Endothelial cell (in vitro differentiated cells): ENCODE measurements around the gene STARD13. TPM values are rescaled to one million over a fixed set of nuclear protein-coding genes. Genes with fewer than 3 reads are reported as not detected.

Experiments
- DNase-seq: peaks from one replicate; pipeline ENCODE4 v3.0.0; 2021; ENCODE audit warnings: low spot score
- H3K27ac Mint-ChIP-seq: one replicate; pipeline ENCODE4 v1.8.0; 2021; ENCODE audit warnings: mixed read lengths, inconsistent platforms; ENCODE audit not compliant: unreplicated experiment
- H3K27me3 Mint-ChIP-seq: one replicate; pipeline ENCODE4 v1.8.0; 2021; ENCODE audit warnings: mild to moderate bottlenecking, moderate library complexity, mixed read lengths, inconsistent platforms; ENCODE audit not compliant: unreplicated experiment
- H3K36me3 Mint-ChIP-seq: one replicate; pipeline ENCODE4 v1.8.0; 2021; ENCODE audit warnings: mild to moderate bottlenecking, low read depth, mixed read lengths, inconsistent platforms; ENCODE audit not compliant: unreplicated experiment
- H3K4me1 Mint-ChIP-seq: one replicate; pipeline ENCODE4 v1.8.0; 2021; ENCODE audit warnings: mild to moderate bottlenecking, mixed read lengths, inconsistent platforms; ENCODE audit not compliant: unreplicated experiment
- H3K4me3 Mint-ChIP-seq: one replicate; pipeline ENCODE4 v1.8.0; 2021; ENCODE audit warnings: mild to moderate bottlenecking, mixed read lengths, inconsistent platforms; ENCODE audit not compliant: unreplicated experiment
- H3K9me3 Mint-ChIP-seq: one replicate; pipeline ENCODE4 v1.8.0; 2021; ENCODE audit warnings: mixed read lengths, inconsistent platforms; ENCODE audit not compliant: unreplicated experiment
- CTCF ChIP-seq: fragments of 200-600 bp; sonication (generic); IDR thresholded peaks from one replicate; pipeline ENCODE4 v1.5.0; 2021; ENCODE audit warnings: antibody characterized with exemption; ENCODE audit not compliant: unreplicated experiment
- total RNA-seq: library from RNA; stranded (reverse); fragmentation: NEBNext Ultra II Directional; extraction: Animal tissue kit (Norgen Biotek cat#: 25700); gene quantifications from one replicate; pipeline ENCODE4 v1.2.1, GENCODE V29; 2021; ENCODE audit not compliant: unreplicated experiment

Gene STARD13
- total RNA-seq, 1 donor from 2014 or later = 63.8 TPM

GRCh38 chr13:33073338-33073737, 212.2 kb downstream of the STARD13 start:
- H3K4me1 Mint-ChIP-seq = no peaks in the 10 kb centered on the region
- H3K4me3 Mint-ChIP-seq = no peak overlapping the region
- no peaks in the 10 kb centered on the region for H3K9me3 Mint-ChIP-seq
- H3K27me3 Mint-ChIP-seq = peaks cover 1% of the 10 kb centered on the region
- no peaks in the 10 kb centered on the region for H3K36me3 Mint-ChIP-seq
- no peak for DNase-seq
- TF ChIP-seq CTCF = no peak
- peak overlapping the region; percentile 7 for H3K27ac Mint-ChIP-seq

- no peak for TF ChIP-seq CTCF
- Mint-ChIP-seq H3K4me1 (no peaks in the 10 kb centered on the region), H3K27ac (peak overlapping the region; percentile 7), H3K9me3 (no peaks in the 10 kb centered on the region), H3K27me3 (peaks cover 1% of the 10 kb centered on the region), H3K4me3 (no peak overlapping the region), H3K36me3 (no peaks in the 10 kb centered on the region)
- DNase-seq = no peak
These were observed 212.8 kb downstream of the STARD13 start for GRCh38 chr13:33072759-33073158.

- no peak overlapping the region for H3K27ac Mint-ChIP-seq
These were observed 213.3 kb downstream of the STARD13 start for GRCh38 chr13:33072282-33072681.

GRCh38 chr13:33070713-33071112, 214.8 kb downstream of the STARD13 start:
- DNase-seq = no peak
- no peaks in the 10 kb centered on the region for H3K27me3 Mint-ChIP-seq
- H3K4me1 Mint-ChIP-seq = no peaks in the 10 kb centered on the region
- no peaks in the 10 kb centered on the region for H3K9me3 Mint-ChIP-seq
- no peak for TF ChIP-seq CTCF
- H3K27ac Mint-ChIP-seq = no peak overlapping the region
- peaks cover 7% of the 10 kb centered on the region for H3K36me3 Mint-ChIP-seq
- H3K4me3 Mint-ChIP-seq = no peak overlapping the region

More at GRCh38 chr13:33072282-33072681, 213.3 kb downstream of the STARD13 start:
- no peak for DNase-seq
- no peak overlapping the region for H3K4me3 Mint-ChIP-seq
- no peaks in the 10 kb centered on the region for H3K4me1 Mint-ChIP-seq
- no peak for TF ChIP-seq CTCF
- H3K36me3 Mint-ChIP-seq = no peaks in the 10 kb centered on the region
- H3K27me3 Mint-ChIP-seq = peaks cover 1% of the 10 kb centered on the region
- no peaks in the 10 kb centered on the region for H3K9me3 Mint-ChIP-seq

GRCh38 chr13:33069365-33069764, 216.2 kb downstream of the STARD13 start:
- DNase-seq = no peak
- no peaks in the 10 kb centered on the region for H3K9me3 Mint-ChIP-seq
- TF ChIP-seq CTCF = peak; percentile 32
- no peaks in the 10 kb centered on the region for H3K27me3 Mint-ChIP-seq
- no peaks in the 10 kb centered on the region for H3K4me1 Mint-ChIP-seq
- H3K27ac Mint-ChIP-seq = no peak overlapping the region
- H3K36me3 Mint-ChIP-seq = peaks cover 7% of the 10 kb centered on the region
- H3K4me3 Mint-ChIP-seq = no peak overlapping the region
